Measurements from ENCODE around the gene PPM1D. TPM values are rescaled to one million over a fixed set of nuclear protein-coding genes. Genes with fewer than 3 reads are reported as not detected.

Gene PPM1D
- 17.0 to 22.1 TPM (median 19.5 TPM) in 5 replicates for total RNA-seq (2022; extraction: Qiagen RNA extraction)

GRCh38 chr17:60599620-60600489, at the start of gene PPM1D:
TSS of gene PPM1D (plus strand) at chr17:60600193. CDS start at chr17:60600415, 222 bp downstream.

DNA sequence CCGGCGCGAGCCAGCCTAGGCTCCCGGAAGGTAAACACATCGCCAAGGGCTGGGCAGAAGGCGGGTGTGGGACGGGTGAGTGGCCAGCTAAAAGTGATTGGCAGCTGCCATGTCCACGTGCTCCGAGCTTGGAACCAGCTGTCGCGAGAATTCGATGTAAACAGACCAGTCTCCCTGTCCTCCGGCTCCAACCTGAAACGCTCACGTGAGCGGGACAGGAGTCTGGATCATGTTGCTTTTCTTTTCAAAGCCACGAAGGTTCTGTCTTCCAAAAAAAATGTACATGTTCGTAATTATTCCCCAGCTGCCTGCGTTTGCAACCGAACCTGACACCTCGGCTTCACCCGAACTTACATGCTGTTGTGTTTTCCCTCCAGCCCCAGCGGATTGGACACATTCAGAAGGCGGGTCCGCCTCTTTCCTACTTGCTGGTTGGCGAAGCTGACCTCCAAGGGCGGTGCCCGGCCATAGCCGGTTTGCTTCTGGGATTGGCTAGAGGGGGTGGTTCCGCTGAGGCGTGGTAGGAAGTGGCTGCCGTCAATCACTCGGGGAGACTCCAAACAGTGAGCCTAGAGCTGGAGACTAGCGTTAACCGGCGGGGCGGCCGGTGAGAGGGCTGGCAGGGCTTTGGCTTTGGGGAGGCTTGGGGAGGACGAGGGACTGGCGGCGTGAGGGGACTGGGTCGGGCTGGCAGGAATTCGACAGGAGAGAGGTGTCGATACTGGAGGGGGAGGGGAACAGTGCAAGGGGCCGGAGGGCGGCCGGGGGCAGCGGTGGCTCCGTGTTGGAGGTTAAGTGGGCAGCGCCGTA, 77.5 kb downstream of the PPM1D start, which contains the start of gene BCAS3:
Gene BCAS3, plus strand, starts transcription at position 544 of the 810 bp plus-strand sequence.

Other genes starting within 250 kb of the PPM1D start
- gene USP32, start 208.1 kb upstream of the PPM1D start, total RNA-seq (2022; extraction: Qiagen RNA extraction) = 26.4 to 35.8 TPM (median 31.4 TPM) in 5 replicates
- gene CHCT1, start 177.7 kb upstream of the PPM1D start, total RNA-seq (2022; extraction: Qiagen RNA extraction) = 0.09 to 0.53 TPM (median 0.15 TPM) in 4 of 5 replicates, not detected in the other
- 11.7 to 23.4 TPM (median 19.9 TPM) in 5 replicates for gene APPBP2, start 74.0 kb upstream of the PPM1D start, total RNA-seq (2022; extraction: Qiagen RNA extraction)
- 7.3 to 11.0 TPM (median 7.7 TPM) in 5 replicates for gene BCAS3, start 77.7 kb downstream of the PPM1D start, total RNA-seq (2022; extraction: Qiagen RNA extraction)

Data from A549 treated with CORT108297 at 1 μM for 4 hours (cell line).